Middle frontal gyrus (tissue), 1 donor: Measurements from ENCODE around the gene MTCH2.
"Not testable (repeated sequence)": the region's sequence is repeated elsewhere in the genome, so short reads cannot be mapped to it uniquely, and the experiment has no call there.

Experiments
- DNase-seq: peaks from one replicate; pipeline ENCODE4 v3.0.0-alpha.2; 2015; ENCODE audit warnings: low spot score; ENCODE audit errors: extremely low spot score

MTCH2 gene

GRCh38 chr11:47642099-47642855, at the start of gene MTCH2:
TSS of gene MTCH2 (minus strand) at chr11:47642559. CDS start at chr11:47642465, 94 bp downstream.
- DNase-seq, result peak; percentile 95

DNA sequence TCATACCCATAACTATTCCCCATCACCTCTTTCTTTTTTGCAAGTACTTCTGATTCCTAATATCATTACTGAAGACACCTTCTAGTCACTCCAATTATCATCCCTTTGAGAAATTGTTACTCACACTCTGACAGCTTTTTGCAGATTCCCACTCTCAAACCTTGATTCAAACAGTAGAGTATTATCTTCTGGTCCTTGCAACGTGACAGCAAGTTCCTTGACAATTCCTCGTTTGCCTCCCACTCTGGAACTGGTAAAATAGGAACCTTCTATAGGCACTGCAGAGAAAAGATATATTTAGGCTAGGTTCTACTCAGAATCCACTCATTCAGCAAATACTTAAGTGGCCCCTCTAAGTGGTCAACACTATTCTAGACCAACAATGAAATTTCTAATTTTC, 49.6 kb upstream of the MTCH2 start:
- no peak for DNase-seq

GRCh38 chr11:47689480-47689879, 47.1 kb upstream of the MTCH2 start:
- DNase-seq, result no peak

GRCh38 chr11:47688991-47689390, 46.6 kb upstream of the MTCH2 start:
- DNase-seq, result no peak

- no peak for DNase-seq
Observed at GRCh38 chr11:47688111-47688510, 45.8 kb upstream of the MTCH2 start.

DNA sequence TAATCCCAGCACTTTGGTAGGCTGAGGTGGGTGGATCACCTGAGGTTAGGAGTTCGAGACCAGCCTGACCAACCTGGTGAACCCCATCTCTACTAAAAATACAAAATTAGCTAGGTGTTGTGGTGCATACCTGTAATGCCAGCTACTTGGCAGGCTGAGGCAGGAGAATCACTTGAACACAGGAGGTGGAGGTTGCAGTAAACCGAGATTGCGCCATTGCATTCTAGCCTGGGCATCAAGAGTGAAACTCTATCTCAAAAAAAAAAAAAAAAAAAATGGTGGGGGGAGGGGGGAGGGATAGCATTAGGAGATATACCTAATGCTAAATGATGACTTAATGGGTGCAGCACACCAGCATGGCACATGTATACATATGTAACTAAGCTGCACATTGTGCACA, 44.3 kb upstream of the MTCH2 start:
- not testable (repeated sequence) for DNase-seq

DNA sequence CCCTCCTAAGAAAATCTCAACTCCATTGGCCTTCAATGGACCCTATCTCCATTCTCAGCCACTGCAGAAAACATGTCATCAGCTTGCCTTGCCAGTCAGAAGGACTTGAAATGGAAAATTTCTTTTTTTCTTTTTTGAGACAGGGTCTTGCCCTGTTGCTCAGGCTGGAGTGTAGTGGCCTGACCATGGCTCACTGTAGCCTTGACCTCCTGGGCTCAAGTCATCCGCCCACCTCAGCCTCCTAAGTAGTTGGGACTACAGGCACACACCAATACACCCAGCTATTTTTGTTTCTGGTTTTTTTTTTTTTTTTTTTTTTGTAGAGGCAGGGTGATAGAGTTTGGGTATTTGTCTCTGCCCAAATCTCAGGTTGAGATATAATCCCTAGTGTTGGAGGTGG, 43.8 kb upstream of the MTCH2 start:
- DNase-seq, result no peak

DNA sequence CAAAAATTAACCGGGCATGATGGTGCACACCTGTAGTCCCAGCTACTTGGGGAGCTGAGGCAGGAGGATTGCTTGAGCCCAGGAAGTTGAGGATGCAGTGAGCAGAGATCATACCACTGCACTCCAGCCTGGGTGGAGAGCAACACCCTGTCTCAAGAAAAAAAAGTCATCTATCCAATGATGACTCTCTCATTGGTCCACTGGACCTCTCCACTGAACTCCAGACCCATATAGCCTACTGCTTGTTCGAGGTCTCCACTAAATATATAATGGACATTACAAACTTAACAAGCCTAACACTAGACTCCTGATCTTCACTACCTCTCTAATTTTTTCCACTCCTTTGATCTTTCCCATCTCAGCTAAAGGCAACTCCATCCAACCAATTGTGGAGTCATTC, 33.5 kb upstream of the MTCH2 start:
- no peak for DNase-seq

DNA sequence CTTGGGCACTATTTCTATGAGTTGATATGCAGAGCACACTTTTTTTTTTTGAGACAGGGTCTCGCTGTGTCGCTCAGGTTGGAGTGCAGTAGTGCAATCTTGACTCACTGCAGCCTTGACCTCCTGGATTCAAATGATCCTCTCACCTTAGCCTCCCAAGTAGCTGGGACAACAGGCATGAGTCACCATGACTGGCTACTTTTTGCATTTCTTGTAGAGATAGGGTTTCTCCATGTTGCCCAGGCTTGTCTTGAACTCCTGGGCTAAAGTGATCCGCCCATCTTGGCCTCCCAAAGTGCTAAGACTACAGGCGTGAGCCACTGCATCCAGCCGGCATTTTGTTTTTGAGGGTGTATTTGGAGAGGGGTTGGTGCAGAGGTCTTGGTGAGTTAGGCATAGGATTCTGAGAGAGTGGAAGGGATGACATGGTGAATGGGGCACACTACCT, 29.9 kb upstream of the MTCH2 start:
- no peak for DNase-seq

GRCh38 chr11:47669856-47670255, 27.5 kb upstream of the MTCH2 start:
- no peak for DNase-seq

GRCh38 chr11:47668665-47669064, 26.3 kb upstream of the MTCH2 start:
- no peak for DNase-seq

DNA sequence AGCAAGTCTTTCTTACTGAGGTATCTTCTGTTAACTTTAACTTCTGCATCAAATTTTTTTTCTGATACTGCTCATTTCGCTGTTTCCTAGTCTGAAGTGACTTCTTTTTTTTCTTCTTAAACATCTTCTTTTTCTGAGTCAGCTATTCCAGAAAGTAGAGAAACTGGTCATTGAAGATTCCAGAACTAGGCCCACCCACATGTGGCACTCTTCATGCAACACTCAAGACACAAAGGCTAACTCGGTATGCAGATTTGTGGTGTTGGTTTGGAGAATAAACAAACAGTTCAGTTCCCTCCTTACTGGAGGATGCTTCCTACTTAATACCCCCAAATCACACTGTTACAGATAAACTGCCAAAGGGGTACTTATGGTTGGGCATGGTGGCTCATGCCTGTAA, 25.2 kb upstream of the MTCH2 start:
- no peak for DNase-seq

GRCh38 chr11:47667135-47667534, 24.8 kb upstream of the MTCH2 start:
- DNase-seq, result no peak

DNA sequence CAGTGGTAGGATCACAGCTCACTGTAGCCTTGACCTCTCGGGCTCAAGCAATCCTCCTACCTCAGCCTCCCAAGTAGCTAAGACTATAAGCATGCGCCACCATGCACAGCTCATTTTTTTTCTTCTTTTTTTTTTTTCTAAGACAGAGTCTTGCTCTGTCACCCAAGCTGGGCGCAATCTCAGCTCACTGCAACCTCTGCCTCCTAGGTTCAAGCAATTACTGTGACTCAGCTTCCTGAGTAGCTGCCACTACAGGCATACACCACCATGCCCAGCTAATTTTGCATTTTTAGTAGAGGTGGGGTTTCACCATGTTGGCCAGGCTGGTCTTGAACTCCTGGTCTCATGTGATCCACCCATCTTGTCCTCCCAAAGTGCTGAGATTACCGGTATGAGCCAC, 22.6 kb upstream of the MTCH2 start:
- DNase-seq, result not testable (repeated sequence)

DNA sequence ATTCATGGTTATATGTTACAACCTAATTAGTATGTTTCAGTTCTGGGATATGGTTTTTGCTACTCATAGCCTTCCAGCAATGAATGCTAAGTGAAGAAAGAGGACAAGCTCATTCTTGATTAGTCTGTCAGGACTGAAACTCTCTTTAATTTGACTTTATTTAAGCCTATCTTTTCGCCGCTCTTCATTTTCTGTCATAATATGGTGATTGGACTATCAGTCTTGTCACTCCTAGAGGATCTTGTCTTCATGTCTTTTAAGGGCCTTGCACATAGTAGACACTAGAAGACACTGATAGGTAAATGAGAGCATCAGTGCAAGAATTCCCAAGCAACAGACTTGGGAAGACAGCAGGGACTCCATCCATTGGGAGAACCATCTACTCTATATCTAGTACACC, 18.9 kb upstream of the MTCH2 start:
- DNase-seq, result no peak

DNA sequence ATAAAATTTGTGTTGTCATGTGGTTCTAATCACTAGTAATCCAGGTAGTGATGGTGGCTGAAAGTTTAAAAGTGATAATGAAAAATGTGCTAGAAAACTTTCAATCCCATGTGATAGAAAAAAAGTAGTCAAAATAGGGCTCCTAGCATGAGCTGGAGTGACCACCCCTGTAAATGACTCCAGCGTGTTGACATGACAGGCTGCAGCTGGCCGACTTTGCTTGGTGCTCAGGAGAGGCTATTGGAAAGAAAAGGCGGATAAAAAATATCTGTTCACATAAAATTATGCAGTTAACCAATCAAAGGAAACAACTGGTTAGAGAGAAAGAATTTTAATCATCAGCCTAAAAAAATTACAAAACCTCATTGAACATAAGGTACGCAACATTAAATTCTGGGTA, 16.9 kb upstream of the MTCH2 start:
- DNase-seq, result no peak

GRCh38 chr11:47656260-47656885, 14.0 kb upstream of the MTCH2 start:
- no peak for DNase-seq

- DNase-seq, result no peak
Observed at GRCh38 chr11:47651818-47652469, 9.6 kb upstream of the MTCH2 start.

DNA sequence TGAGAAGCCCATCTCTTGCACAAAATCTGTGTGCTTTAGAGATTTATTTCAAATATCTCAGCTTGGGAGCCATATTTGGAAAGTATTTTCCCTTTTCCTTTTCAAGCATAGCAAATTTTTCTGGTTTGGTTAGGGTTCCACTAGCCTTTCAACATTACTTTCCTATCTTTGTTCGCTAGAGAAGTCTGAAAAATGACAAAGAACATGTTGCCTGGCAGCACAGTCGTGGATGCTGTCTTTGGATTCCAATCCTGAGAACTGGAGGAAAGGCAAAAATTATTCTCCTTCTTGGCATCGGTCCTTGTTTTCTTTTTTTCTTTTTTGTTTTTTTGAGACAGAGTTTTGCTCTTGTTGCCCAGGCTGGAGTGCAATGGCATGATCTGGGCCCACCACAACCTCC, 6.9 kb upstream of the MTCH2 start:
- DNase-seq, result no peak

DNA sequence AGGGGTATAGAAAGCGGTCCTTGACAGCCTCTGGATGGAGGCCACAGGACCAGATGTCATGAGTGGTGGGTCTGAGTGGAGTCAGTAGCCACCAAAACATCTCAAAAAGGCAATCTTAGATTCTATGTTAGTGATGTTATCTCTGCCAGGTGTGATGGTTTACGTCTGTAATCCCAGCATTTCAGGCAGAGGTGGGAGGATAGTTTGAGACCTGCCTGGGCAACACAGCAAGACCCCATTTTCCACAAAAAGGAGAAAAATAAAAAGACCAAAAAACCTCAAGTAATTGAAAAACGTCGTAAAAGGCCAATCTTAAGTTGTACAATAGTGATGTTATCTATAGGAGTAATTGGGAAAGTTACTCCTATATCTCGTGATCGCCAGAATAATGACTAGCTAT, 3.7 kb upstream of the MTCH2 start:
- DNase-seq, result no peak

- DNase-seq, result no peak
Observed at GRCh38 chr11:47645500-47645899, 3.1 kb upstream of the MTCH2 start.

- DNase-seq, result no peak
Observed at GRCh38 chr11:47641600-47642098, 710 bp downstream of the MTCH2 start.
